LNCaP clone FGC (cell line): Measurements from ENCODE around the gene MARCO.

Experiments used
- DNase-seq: peaks from one replicate; pipeline ENCODE4 v3.0.0-alpha.2; 2011; ENCODE audit warnings: low read depth
- H3K4me3 ChIP-seq: 2 replicates; pipeline ENCODE4 v1.5.1; 2011; ENCODE audit warnings: mild to moderate bottlenecking, low read depth, low read length, control low read depth
- CTCF ChIP-seq: IDR thresholded peaks from 2 replicates; pipeline ENCODE4 v1.5.1; 2012; ENCODE audit warnings: mild to moderate bottlenecking; ENCODE audit not compliant: control insufficient read depth, insufficient read depth; ENCODE audit errors: extremely low read depth

MARCO gene

DNA sequence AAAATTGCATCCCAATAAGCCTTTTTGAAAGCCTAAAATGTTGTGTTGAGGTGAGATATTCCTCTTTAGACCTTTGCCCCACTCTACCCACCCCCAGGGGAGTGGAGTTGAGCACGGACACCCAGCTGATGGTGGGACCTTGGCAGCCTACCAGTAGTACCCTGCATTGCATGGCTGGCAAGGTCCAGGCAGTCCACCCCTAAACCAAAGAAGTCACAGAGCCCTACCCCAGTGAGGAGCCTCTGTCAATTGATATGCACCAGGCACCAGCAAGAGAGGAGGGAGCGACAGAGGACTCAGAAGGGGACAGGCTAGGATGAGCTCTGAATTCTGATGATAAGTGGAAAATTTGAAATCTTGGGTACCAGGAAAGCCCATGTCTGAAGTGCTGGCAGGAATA lies 38.6 kb downstream of the MARCO start:
- DNase-seq: no peak
- no peak overlapping the region for H3K4me3 ChIP-seq
- no peak for TF ChIP-seq CTCF

- DNase-seq: no peak
- TF ChIP-seq CTCF: no peak
- no peak overlapping the region for H3K4me3 ChIP-seq
Measured at GRCh38 chr2:118981632-118982031, 39.6 kb downstream of the MARCO start.

DNA sequence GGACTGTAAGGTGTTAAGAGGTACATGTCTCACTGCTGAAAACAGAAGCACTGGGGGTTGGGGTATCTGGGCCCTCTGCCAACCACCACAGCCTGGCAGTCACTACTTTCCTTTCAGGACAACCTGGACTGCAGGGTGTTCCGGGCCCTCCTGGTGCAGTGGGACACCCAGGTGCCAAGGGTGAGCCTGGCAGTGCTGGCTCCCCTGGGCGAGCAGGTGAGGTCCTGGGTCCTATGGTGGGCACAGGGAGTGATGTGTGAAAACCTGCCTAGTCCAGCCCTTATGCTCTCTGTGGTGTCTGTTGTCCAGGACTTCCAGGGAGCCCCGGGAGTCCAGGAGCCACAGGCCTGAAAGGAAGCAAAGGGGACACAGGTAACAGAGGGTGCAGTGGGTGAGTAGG lies 40.0 kb downstream of the MARCO start:
- no peak for DNase-seq
- no peak for TF ChIP-seq CTCF
- H3K4me3 ChIP-seq: no peak overlapping the region

DNA sequence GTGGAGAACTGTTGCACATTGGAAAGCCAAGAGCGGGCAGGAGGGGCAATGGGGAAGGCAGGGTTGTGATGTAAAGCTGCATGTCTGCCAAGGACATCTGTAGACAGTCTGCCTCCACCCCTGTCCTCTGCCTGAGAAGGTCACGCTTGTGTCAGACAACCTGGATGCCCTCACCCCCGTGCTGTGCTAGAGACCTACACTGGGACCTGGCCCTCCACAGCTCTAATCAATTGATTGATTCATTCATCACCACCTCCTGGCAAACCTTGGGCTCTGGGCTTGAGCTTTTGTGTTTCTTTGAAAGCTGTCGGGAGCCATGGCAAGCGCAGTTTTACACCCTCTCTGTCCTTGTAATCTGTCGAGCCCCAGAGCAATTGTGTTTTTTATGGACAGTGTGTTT lies 41.1 kb downstream of the MARCO start:
- DNase-seq: no peak
- TF ChIP-seq CTCF: no peak
- no peak overlapping the region for H3K4me3 ChIP-seq

GRCh38 chr2:118983915-118984314 lies 41.9 kb downstream of the MARCO start:
- no peak overlapping the region for H3K4me3 ChIP-seq
- no peak for TF ChIP-seq CTCF
- no peak for DNase-seq

GRCh38 chr2:118986738-118987137 lies 44.7 kb downstream of the MARCO start:
- no peak for DNase-seq
- TF ChIP-seq CTCF: no peak
- H3K4me3 ChIP-seq: no peak overlapping the region

GRCh38 chr2:118987886-118988285 lies 45.9 kb downstream of the MARCO start:
- DNase-seq: no peak
- H3K4me3 ChIP-seq: no peak overlapping the region
- no peak for TF ChIP-seq CTCF
